CD4-positive, alpha-beta T cell (primary cell): ENCODE data around the gene PRKACG. TPM values are rescaled to one million over a fixed set of nuclear protein-coding genes. Genes with fewer than 3 reads are reported as not detected.

Experiments
- ATAC-seq: fragments of 200-7000 bp; cut with Tn5 transposase; one replicate; pipeline ENCODE4 v1.10.0; 2022; ENCODE audit warnings: mild to moderate bottlenecking; ENCODE audit not compliant: poor library complexity
- CTCF ChIA-PET: fragments of 350-600 bp; sonication (Branson Sonifier 250); formaldehyde crosslinking; loops from one replicate; lab custom pipeline; 2021; ENCODE audit warnings: antibody characterized with exemption, inconsistent platforms; lab: Charles Lee
- POLR2A ChIA-PET: fragments of 350-600 bp; sonication (Branson Sonifier 250); formaldehyde crosslinking; loops from one replicate; lab custom pipeline; 2021; ENCODE audit warnings: antibody characterized with exemption, inconsistent platforms; lab: Charles Lee
- DNase-seq, 14 experiments: peaks; one replicate each; pipeline ENCODE4 v3.0.0-alpha.2; 2013 to 2020; ENCODE audit warnings: mixed read lengths in 2 of 14
- H3K27ac ChIP-seq, 2 donors: one replicate each; pipeline versions ENCODE4 v1.5.1 to v1.7.0; 2013; ENCODE audit warnings: low read length in 2 of 2, low read depth in 1 of 2, mild to moderate bottlenecking in 1 of 2
- H3K27me3 ChIP-seq, 2 experiments: 1 replicate in 1 of 2; 2 replicates in 1 of 2; pipeline versions ENCODE4 v1.6.1 to v1.7.0; 2013; ENCODE audit warnings: low read length in 2 of 2, control low read depth in 1 of 2, mild to moderate bottlenecking in 1 of 2, moderate library complexity in 1 of 2; ENCODE audit not compliant: insufficient read depth in 2 of 2, control insufficient read depth in 1 of 2
- H3K36me3 ChIP-seq: one replicate; pipeline ENCODE4 v1.6.1; 2013; ENCODE audit warnings: low read length, control low read depth; ENCODE audit not compliant: insufficient read depth
- H3K4me1 ChIP-seq: one replicate; pipeline ENCODE4 v1.6.1; 2013; ENCODE audit warnings: low read length, control low read depth; ENCODE audit not compliant: insufficient read depth
- H3K4me3 ChIP-seq: one replicate; pipeline ENCODE4 v1.5.1; 2013; ENCODE audit warnings: mild to moderate bottlenecking, low read length, moderate library complexity
- H3K9me3 ChIP-seq, 2 experiments: 1 replicate in 1 of 2; 2 replicates in 1 of 2; pipeline versions ENCODE4 v1.6.1 to v1.7.0; 2013; ENCODE audit warnings: low read length in 2 of 2, mild to moderate bottlenecking in 2 of 2, control low read depth in 1 of 2, moderate library complexity in 1 of 2; ENCODE audit not compliant: control insufficient read depth in 1 of 2, insufficient read depth in 1 of 2
- H3K27ac Mint-ChIP-seq: one replicate; pipeline ENCODE4 v1.8.0; 2020; ENCODE audit warnings: mixed read lengths
- H3K27me3 Mint-ChIP-seq: one replicate; pipeline ENCODE4 v1.8.0; 2021; ENCODE audit warnings: mixed read lengths
- H3K36me3 Mint-ChIP-seq: one replicate; pipeline ENCODE4 v1.8.0; 2021; ENCODE audit warnings: low read depth, mixed read lengths
- H3K4me1 Mint-ChIP-seq: one replicate; pipeline ENCODE4 v1.8.0; 2021; ENCODE audit warnings: low read depth, mixed read lengths
- H3K4me3 Mint-ChIP-seq: one replicate; pipeline ENCODE4 v1.8.0; 2020; ENCODE audit warnings: mild to moderate bottlenecking, mixed read lengths
- H3K9me3 Mint-ChIP-seq: one replicate; pipeline ENCODE4 v1.8.0; 2020; ENCODE audit warnings: mixed read lengths
- intact Hi-C, 2 experiments: fragments of 100-400 bp; cut with DNase I in 1 of 2; cut with micrococcal nuclease in 1 of 2; formaldehyde crosslinking; loops; one replicate each; pipeline versions ENCODE4 v1.15.1 to v1.9.0; 2023 to 2025; cut with DNase I, micrococcal nuclease
- total RNA-seq, 174 experiments: library from RNA in 2 of 174; stranded (reverse) in 2 of 174; gene quantifications; one replicate each; pipeline ENCODE4 v1.2.3 and lab custom pipeline; 2021 to 2026
- TF ChIP-seq, protein P1 (sequence below): fragments of 200-600 bp; IDR thresholded peaks from one replicate; pipeline ENCODE4 v1.8.0; 2022; ENCODE audit warnings: antibody characterized with exemption, mild to moderate bottlenecking

PRKACG gene
- total RNA-seq, 2 experiments from 2014 or later = not detected

DNA sequence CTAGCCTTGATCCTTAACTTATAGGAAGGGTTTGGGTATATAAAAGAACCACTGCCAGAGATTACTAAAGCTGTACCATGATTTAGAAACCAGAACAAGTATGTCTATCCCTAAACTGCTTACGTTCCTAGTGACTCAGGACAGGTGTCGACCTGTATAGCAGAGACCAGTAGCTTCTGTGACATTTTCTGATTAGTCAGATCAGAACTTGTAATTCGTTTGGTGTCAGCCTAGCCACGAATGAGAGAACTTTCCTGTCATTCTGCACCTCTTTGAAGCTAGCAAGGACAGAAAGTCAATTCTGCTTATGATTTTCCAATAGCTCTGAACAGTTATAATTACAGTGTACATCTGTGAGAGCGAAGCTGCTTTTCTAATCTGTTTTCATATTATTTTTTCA, 39.5 kb downstream of the PRKACG start:
- H3K27me3 ChIP-seq = no peaks in the 10 kb centered on the region
- peaks cover 8% of the 10 kb centered on the region for H3K4me1 Mint-ChIP-seq
- no peaks in the 10 kb centered on the region for H3K36me3 ChIP-seq
- H3K4me3 ChIP-seq = no peak overlapping the region
- no peaks in the 10 kb centered on the region for H3K9me3 Mint-ChIP-seq
- ATAC-seq = peak; percentile 26
- H3K4me1 ChIP-seq = peaks cover 4% of the 10 kb centered on the region
- H3K4me3 Mint-ChIP-seq = no peak overlapping the region
- intact Hi-C loops = loop anchor here in 1 of 2 experiments (10.0 kb wide), 1 partner anchor 50 kb away; no protein-coding TSS in a partner anchor
- CTCF ChIA-PET = interaction anchor here (0.7 kb wide), 1 partner anchor 9 kb away, joined by 3 read pairs; no protein-coding TSS in a partner anchor
- H3K27ac ChIP-seq = peak overlapping the region in 1 of 2 donors; percentile 15
- TF ChIP-seq, protein P1, sequence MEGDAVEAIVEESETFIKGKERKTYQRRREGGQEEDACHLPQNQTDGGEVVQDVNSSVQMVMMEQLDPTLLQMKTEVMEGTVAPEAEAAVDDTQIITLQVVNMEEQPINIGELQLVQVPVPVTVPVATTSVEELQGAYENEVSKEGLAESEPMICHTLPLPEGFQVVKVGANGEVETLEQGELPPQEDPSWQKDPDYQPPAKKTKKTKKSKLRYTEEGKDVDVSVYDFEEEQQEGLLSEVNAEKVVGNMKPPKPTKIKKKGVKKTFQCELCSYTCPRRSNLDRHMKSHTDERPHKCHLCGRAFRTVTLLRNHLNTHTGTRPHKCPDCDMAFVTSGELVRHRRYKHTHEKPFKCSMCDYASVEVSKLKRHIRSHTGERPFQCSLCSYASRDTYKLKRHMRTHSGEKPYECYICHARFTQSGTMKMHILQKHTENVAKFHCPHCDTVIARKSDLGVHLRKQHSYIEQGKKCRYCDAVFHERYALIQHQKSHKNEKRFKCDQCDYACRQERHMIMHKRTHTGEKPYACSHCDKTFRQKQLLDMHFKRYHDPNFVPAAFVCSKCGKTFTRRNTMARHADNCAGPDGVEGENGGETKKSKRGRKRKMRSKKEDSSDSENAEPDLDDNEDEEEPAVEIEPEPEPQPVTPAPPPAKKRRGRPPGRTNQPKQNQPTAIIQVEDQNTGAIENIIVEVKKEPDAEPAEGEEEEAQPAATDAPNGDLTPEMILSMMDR = no peak
- no peak overlapping the region for H3K27ac Mint-ChIP-seq
- POLR2A ChIA-PET = no interaction called here
- no peak for DNase-seq
- H3K27me3 Mint-ChIP-seq = no peaks in the 10 kb centered on the region
- no peaks in the 10 kb centered on the region for H3K9me3 ChIP-seq
- no peaks in the 10 kb centered on the region for H3K36me3 Mint-ChIP-seq

- no peak for DNase-seq
- ChIA-PET CTCF (no interaction called here), POLR2A (no interaction called here)
- H3K4me1 ChIP-seq = no peaks in the 10 kb centered on the region
- intact Hi-C loops = loop anchor here in 1 of 2 experiments (10.0 kb wide), 1 partner anchor 51 kb away; no protein-coding TSS in a partner anchor
- TF ChIP-seq, protein P1 = no peak
- Mint-ChIP-seq H3K27me3 (no peaks in the 10 kb centered on the region), H3K4me3 (no peak overlapping the region), H3K9me3 (no peaks in the 10 kb centered on the region), H3K36me3 (no peaks in the 10 kb centered on the region), H3K27ac (no peak overlapping the region), H3K4me1 (peaks cover 6% of the 10 kb centered on the region)
- no peaks in the 10 kb centered on the region for H3K36me3 ChIP-seq
- no peak overlapping the region for H3K27ac ChIP-seq
- ATAC-seq = no peak
- H3K4me3 ChIP-seq = no peak overlapping the region
- no peaks in the 10 kb centered on the region for H3K9me3 ChIP-seq
- no peaks in the 10 kb centered on the region for H3K27me3 ChIP-seq
Observed at GRCh38 chr9:68973619-68974018, 40.3 kb downstream of the PRKACG start.

GRCh38 chr9:68970151-68970550, 43.8 kb downstream of the PRKACG start:
- ATAC-seq (no peak), DNase-seq (no peak)
- Mint-ChIP-seq H3K4me1 (peaks cover 6% of the 10 kb centered on the region), H3K27ac (no peak overlapping the region), H3K27me3 (no peaks in the 10 kb centered on the region), H3K36me3 (no peaks in the 10 kb centered on the region), H3K9me3 (no peaks in the 10 kb centered on the region), H3K4me3 (no peak overlapping the region)
- Histone ChIP-seq H3K4me1 (no peaks in the 10 kb centered on the region), H3K36me3 (no peaks in the 10 kb centered on the region), H3K9me3 (no peaks in the 10 kb centered on the region), H3K27me3 (no peaks in the 10 kb centered on the region), H3K4me3 (no peak overlapping the region), H3K27ac (no peak overlapping the region)
- intact Hi-C loops = loop anchor here in 1 of 2 experiments (10.0 kb wide), 1 partner anchor 55 kb away; no protein-coding TSS in a partner anchor
- ChIA-PET POLR2A (no interaction called here), CTCF (no interaction called here)
- TF ChIP-seq, protein P1 = no peak
